GM12872 (cell line): ENCODE measurements around the gene TRPV6.

ENCODE experiments used
- TF ChIP-seq, protein P1 (sequence below): IDR thresholded peaks from 3 replicates; pipeline ENCODE4 v1.5.1; 2011; ENCODE audit warnings: low read depth, mild to moderate bottlenecking, low read length, moderate library complexity; ENCODE audit not compliant: insufficient read depth

Gene TRPV6

DNA sequence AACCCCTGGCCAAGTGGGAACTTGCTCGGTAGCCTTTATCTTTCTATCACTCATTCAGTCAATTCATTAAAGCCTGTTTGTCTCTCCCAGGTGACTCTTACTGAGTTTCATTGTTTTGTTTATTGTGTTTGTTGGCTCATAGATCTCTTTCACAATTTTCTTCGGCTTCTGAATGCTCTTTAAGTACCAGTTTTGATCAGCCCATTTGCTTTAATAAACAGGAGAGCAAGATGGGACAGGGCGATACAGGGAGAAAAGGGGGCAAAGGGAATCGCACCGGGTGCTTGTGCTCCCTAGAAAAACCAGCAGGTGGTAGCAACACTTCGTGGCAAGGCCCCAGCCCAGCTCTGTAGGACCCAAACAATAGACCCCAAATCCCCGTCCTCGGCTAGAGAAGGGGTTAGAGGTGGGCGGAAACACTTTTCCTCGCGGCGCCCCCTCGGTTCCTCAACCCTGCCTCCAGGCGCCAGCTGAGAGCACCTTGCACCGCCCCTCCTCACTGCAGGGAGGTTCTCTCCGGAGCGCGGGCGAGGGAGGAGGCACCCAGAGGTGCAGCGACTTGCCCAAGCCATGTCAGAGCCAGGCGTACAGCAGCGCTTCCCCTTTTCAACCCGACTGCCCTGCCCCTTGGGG lies 31.7 kb downstream of the TRPV6 start:
- TF ChIP-seq, protein P1, sequence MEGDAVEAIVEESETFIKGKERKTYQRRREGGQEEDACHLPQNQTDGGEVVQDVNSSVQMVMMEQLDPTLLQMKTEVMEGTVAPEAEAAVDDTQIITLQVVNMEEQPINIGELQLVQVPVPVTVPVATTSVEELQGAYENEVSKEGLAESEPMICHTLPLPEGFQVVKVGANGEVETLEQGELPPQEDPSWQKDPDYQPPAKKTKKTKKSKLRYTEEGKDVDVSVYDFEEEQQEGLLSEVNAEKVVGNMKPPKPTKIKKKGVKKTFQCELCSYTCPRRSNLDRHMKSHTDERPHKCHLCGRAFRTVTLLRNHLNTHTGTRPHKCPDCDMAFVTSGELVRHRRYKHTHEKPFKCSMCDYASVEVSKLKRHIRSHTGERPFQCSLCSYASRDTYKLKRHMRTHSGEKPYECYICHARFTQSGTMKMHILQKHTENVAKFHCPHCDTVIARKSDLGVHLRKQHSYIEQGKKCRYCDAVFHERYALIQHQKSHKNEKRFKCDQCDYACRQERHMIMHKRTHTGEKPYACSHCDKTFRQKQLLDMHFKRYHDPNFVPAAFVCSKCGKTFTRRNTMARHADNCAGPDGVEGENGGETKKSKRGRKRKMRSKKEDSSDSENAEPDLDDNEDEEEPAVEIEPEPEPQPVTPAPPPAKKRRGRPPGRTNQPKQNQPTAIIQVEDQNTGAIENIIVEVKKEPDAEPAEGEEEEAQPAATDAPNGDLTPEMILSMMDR = peak; percentile 80

DNA sequence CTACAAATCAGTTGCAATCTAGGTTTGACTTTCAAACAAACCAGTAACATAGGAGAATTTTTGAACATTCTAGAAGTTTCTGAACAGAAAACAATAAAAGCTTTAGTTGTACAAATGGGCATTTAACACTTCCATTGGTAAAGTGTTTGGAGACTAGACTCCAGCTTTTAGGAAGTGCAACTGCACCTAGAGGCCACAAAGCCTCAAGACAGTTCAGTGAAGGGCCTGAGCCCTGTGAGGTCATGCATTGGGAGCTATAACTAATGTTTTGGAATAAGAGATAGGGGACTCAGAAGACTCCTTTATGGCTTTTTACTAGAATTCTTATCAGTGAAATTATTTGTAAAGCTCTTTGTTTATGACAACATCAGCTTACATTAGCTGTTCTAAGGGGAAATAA lies 33.6 kb downstream of the TRPV6 start:
- TF ChIP-seq, protein P1 = no peak

DNA sequence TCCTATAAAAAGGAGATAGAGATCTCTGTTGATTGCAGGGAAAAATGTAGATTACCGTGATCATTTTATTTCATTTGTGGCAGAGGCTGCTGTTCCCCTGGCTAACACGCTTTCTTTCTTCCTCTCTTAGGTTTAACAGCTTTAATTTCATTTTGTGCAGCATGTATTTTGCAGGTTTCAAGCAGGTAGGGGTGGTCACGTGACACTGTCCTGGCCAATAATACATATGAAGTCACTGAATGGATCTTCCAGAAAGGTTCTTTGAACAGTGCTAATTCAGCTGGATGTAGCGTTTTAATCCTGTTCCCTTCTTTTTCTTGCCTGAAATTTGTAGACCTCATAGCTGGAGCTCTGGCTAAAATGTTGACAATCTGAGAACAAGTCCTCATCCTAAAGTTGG lies 34.3 kb downstream of the TRPV6 start:
- TF ChIP-seq, protein P1 = no peak

DNA sequence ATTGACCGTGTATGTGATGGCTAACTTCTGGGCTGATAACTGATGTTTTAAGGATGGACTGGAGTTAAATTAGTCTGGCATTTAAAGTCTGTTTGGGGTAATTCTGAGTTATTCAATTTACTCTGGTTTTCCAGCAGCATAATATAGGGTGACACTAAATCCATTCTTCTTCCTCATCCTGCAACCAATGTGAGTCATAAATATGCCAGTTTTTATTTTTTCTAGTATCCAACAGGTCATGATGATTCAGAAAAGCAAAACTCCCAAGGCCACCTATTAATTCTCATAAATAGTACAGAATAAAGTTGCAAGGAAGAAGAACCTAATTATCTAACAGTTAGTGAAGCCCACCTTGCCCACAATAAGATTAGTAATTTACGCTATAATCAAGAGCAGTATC lies 38.2 kb downstream of the TRPV6 start:
- TF ChIP-seq, protein P1 = no peak

DNA sequence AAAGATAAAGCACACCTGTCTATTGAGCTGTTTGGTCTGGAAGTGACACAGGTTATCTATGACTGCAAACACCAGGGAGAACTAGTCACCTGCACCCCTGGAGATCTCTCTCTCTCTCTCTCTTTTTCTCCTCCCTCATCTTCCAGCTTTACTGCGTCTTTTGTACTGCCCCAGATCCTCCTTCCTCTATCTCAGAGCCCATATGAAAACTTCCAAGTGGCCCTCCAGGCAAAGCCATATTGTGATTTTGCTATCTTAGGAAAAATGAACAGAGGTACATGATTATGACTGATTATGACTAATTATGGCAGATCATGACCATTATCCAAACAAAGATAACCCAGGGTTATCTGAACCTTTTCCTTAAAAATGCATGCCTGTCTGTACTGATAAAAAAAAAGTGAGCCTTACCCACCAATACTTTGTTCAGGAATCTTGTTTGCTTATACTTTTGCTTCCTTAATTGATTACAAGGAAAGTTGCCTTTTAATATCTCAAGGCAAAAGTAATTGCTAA lies 43.2 kb downstream of the TRPV6 start:
- TF ChIP-seq, protein P1 = no peak

DNA sequence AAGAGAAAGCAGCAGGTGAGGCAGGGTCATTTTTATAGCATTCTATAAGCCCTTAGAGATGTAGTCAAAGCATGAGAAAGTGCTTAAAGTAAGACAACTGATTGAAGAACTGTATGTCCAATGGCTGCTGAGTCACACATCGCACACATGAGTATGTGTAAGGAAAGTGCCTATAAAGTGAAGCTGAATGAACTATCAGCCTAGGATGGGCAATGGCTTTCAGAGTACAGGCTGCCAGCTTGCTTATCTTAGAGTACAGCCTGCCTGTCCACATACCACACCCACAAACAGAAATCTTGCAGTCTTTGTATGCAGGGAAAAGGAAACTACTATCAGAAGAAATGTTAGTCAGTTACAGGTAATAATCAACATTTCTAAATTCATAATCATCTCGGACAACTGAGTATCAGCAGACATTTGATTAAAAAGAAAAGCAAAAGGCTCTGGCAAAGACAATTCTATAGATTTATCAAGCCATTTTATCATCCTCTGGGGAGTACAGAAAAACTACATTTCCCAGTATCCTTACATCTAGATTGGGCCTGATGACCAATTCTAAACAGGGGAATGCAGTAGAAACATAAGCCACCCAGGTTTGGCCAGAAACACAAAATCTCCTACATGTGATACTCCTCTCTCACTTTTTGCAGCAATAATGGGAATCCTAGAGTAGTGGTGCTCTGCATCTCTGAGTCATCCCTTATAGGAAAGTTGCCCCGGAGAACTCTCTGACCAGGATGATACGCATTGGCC lies 46.9 kb downstream of the TRPV6 start:
- TF ChIP-seq, protein P1 = no peak

DNA sequence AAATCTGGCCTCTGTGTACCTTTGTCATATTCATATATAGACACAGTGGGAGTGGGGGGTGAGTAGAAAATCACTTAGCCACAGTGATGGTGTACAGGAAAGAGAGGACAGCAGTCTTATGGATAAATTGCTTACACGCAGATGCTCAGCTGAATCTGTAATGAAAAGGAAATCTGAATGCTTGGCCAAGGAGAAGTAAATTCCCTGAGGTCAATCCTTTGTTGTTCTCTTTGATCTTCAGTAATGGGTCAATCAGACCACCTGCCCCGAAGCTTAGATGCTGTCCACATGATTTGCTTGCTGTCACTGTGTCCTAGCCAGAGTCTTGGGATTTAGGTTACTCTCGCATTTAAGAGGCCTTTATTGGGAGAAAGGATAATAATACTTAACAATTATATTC lies 49.1 kb downstream of the TRPV6 start:
- TF ChIP-seq, protein P1 = no peak
